Ovary (tissue), 3 donors: ENCODE results near the gene ABCA1.

Experiments
- CTCF ChIP-seq, 3 donors: fragments of 450-650 bp in 2 of 3; fragments of 200-600 bp in 1 of 3; IDR thresholded peaks; one replicate each; pipeline versions ENCODE4 v1.5.1 to v1.8.0; 2016 to 2022; ENCODE audit warnings: antibody characterized with exemption in 3 of 3, mild to moderate bottlenecking in 1 of 3
- EP300 ChIP-seq: sonication (generic); formaldehyde crosslinking; IDR thresholded peaks from one replicate; pipeline ENCODE4 v1.6.1; 2017; ENCODE audit warnings: antibody characterized with exemption
- POLR2A ChIP-seq: fragments of 450-650 bp; IDR thresholded peaks from one replicate; pipeline ENCODE4 v1.6.1; 2017; ENCODE audit warnings: antibody characterized with exemption, mild to moderate bottlenecking, moderate library complexity
- donor health status: DM: no; HTN: no; CAD: no.

- TF ChIP-seq POLR2A (no peak), CTCF (IDR thresholded peaks at IDR 0.05) (no peak), EP300 (no peak)
Observed at GRCh38 chr9:104971511-104971910, 43.6 kb upstream of the ABCA1 start.
